Measurements from ENCODE around the gene AMMECR1L. TPM values are rescaled to one million over a fixed set of nuclear protein-coding genes. Genes with fewer than 3 reads are reported as not detected.
"Not testable (repeated sequence)": the region's sequence is repeated elsewhere in the genome, so short reads cannot be mapped to it uniquely, and the experiment has no call there.

The AMMECR1L gene
- total and polyA plus RNA-seq, 10 of the 15 experiments (the other 5 are each of a cell fraction or from before 2014, with no cell fraction given): 2.7 to 12.1 (median 8.0) TPM

DNA sequence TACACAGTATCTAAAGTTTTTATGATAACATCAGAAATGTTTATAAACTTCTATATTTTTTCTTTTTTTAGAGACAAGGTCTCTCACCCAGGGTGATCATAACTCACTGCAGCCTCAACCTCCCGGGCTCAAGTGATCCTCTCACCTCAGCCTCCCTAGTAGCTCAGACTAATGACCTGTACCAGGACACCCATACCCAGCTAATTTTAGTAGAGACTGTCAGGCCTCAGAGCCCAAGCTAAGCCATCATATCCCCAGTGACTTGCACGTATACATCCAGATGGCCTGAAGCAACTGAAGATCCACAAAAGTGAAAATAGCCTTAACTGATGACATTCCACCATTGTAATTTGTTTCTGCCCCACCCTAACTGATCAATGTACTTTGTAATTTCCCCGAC, 73.3 kb downstream of the AMMECR1L start:
- RAD21 ChIA-PET (ENCODE audit: unreplicated experiment): interaction anchor here (1.2 to 3.5 kb wide), 3 partner anchors 17 to 221 kb away, joined by 3 to 20 read pairs (median 15); no protein-coding TSS in a partner anchor
- not testable (repeated sequence) for BruUV-seq (replicated peaks)

More for the DNA sequence above, 73.3 kb downstream of the AMMECR1L start:
- H3K4me2 ChIP-seq (ENCODE audit: control insufficient read depth, insufficient read depth); H3K27ac ChIP-seq (ENCODE audit: control insufficient read depth, insufficient read depth); ATAC-seq; in situ Hi-C loops (cut with MboI); H3K9ac ChIP-seq (ENCODE audit: control insufficient read depth, insufficient read depth, low read length); H3K27me3 ChIP-seq (replicated peaks in 1 of 2; ENCODE audit: control insufficient read depth in 2 of 2, insufficient read depth in 2 of 2, low read length in 1 of 2); H3K9me3 ChIP-seq (replicated peaks; ENCODE audit: control insufficient read depth, insufficient read depth, low read length); H2AFZ ChIP-seq (ENCODE audit: control insufficient read depth, low read depth, low read length); FAIRE-seq; H4K20me1 ChIP-seq (ENCODE audit: control insufficient read depth, insufficient read depth); H3K4me3 ChIP-seq; H3K4me1 ChIP-seq (ENCODE audit: control insufficient read depth, insufficient read depth, low read length); H3K36me3 ChIP-seq (ENCODE audit: control insufficient read depth in 2 of 2, insufficient read depth in 2 of 2, low read length in 1 of 2); DNase-seq (ENCODE audit: low read depth, low spot score): not testable (repeated sequence)
- SMC1A ChIA-PET (ENCODE audit: uncharacterized antibody, unreplicated experiment): interaction anchor here (1.5 to 2.1 kb wide), 3 partner anchors 10 to 110 kb away, joined by 5 to 17 read pairs (median 7); no protein-coding TSS in a partner anchor
- CTCF ChIA-PET: interaction anchor here (1.2 to 2.3 kb wide), 3 partner anchors 17 to 162 kb away, joined by 3 to 12 read pairs (median 5); no protein-coding TSS in a partner anchor
- intact Hi-C loops (cut with micrococcal nuclease; ENCODE audit: unreplicated experiment): loop anchor here (5.0 kb wide), 1 partner anchor 45 kb away; the partner anchor contains the start of gene POLR2D
- peaks cover 35% of the 10 kb centered on the region for H3K79me2 ChIP-seq (ENCODE audit: control insufficient read depth, insufficient read depth, low read length)
- POLR2A ChIA-PET: interaction anchor here (0.9 to 2.4 kb wide), 2 partner anchors 17 to 50 kb away, joined by 3 to 15 read pairs; no protein-coding TSS in a partner anchor
- 50% methylated on average over 3 of the region's 3 CpGs for WGBS (ENCODE audit: insufficient coverage, insufficient replicate concordance, low lambda C conversion rate, missing lambda C conversion rate)

Small RNAs within 50 kb of the gene (small RNA-seq; reads per million reads assigned to genes)
- not detected for gene AC012306.1
- gene RF00017: not detected
- not detected for gene RF00019
- not detected for gene RNU6-395P

Other genes starting within 250 kb of the AMMECR1L start
- gene GPR17, start 239.8 kb downstream of the AMMECR1L start, total RNA-seq (2014; rRNA removed): not detected in 2 replicates
- gene GPR17, start 239.8 kb downstream of the AMMECR1L start, total RNA-seq (2014; rRNA removed; fragmentation: Illumina TruSeq; extraction: Trizol): not detected in 2 replicates
- gene GPR17, start 239.8 kb downstream of the AMMECR1L start, total RNA-seq (2021): not detected in 2 replicates
- not detected in 2 replicates for gene GPR17, start 239.8 kb downstream of the AMMECR1L start, polyA plus RNA-seq (2011; rRNA removed)
- gene GPR17, start 239.8 kb downstream of the AMMECR1L start, polyA plus RNA-seq (2014; fragmentation: Illumina TruSeq; extraction: Trizol): not detected in 2 replicates
- not detected for gene GPR17, start 239.8 kb downstream of the AMMECR1L start, polyA plus RNA-seq (2014; fragmentation: Nextera tagmentation; extraction: Ambion mirVana)
- gene GPR17, start 239.8 kb downstream of the AMMECR1L start, polyA plus RNA-seq (2014; rRNA removed): not detected in 2 replicates
- gene GPR17, start 239.8 kb downstream of the AMMECR1L start, polyA plus RNA-seq (2016; fragmentation: Nextera tagmentation; extraction: Ambion mirVana): not detected
- 0.06 and 0.11 TPM in 2 replicates for gene LIMS2, start 210.4 kb downstream of the AMMECR1L start, total RNA-seq (2014; rRNA removed)
- 0.13 TPM in 1 of 2 replicates, not detected in the other for gene LIMS2, start 210.4 kb downstream of the AMMECR1L start, total RNA-seq (2014; rRNA removed; fragmentation: Illumina TruSeq; extraction: Trizol)
- 0.51 and 0.74 TPM in 2 replicates for gene LIMS2, start 210.4 kb downstream of the AMMECR1L start, total RNA-seq (2021)
- gene LIMS2, start 210.4 kb downstream of the AMMECR1L start, polyA plus RNA-seq (2011; rRNA removed): not detected in 2 replicates
- 0.19 TPM in 1 of 2 replicates, not detected in the other for gene LIMS2, start 210.4 kb downstream of the AMMECR1L start, polyA plus RNA-seq (2014; fragmentation: Illumina TruSeq; extraction: Trizol)
- under 1 TPM in 1 of 2 experiments, not detected in 1; 0.07 TPM for gene LIMS2, start 210.4 kb downstream of the AMMECR1L start, polyA plus RNA-seq (2014; fragmentation: Nextera tagmentation; extraction: Ambion mirVana)
- 0.58 and 0.81 TPM in 2 replicates for gene LIMS2, start 210.4 kb downstream of the AMMECR1L start, polyA plus RNA-seq (2014; rRNA removed)
- gene LIMS2, start 210.4 kb downstream of the AMMECR1L start, polyA plus RNA-seq (2016; fragmentation: Nextera tagmentation; extraction: Ambion mirVana): under 1 TPM; 0.14 to 0.19 TPM
- gene SFT2D3, start 184.5 kb downstream of the AMMECR1L start, total RNA-seq (2014; rRNA removed): 8.4 and 9.3 TPM in 2 replicates
- 5.4 and 5.5 TPM in 2 replicates for gene SFT2D3, start 184.5 kb downstream of the AMMECR1L start, total RNA-seq (2014; rRNA removed; fragmentation: Illumina TruSeq; extraction: Trizol)
- 6.2 and 6.5 TPM in 2 replicates for gene SFT2D3, start 184.5 kb downstream of the AMMECR1L start, total RNA-seq (2021)
- gene SFT2D3, start 184.5 kb downstream of the AMMECR1L start, polyA plus RNA-seq (2011; rRNA removed): 4.2 and 5.9 TPM in 2 replicates
- 6.6 and 7.4 TPM in 2 replicates for gene SFT2D3, start 184.5 kb downstream of the AMMECR1L start, polyA plus RNA-seq (2014; fragmentation: Illumina TruSeq; extraction: Trizol)
- gene SFT2D3, start 184.5 kb downstream of the AMMECR1L start, polyA plus RNA-seq (2014; fragmentation: Nextera tagmentation; extraction: Ambion mirVana): not detected
- 6.6 and 6.8 TPM in 2 replicates for gene SFT2D3, start 184.5 kb downstream of the AMMECR1L start, polyA plus RNA-seq (2014; rRNA removed)
- gene SFT2D3, start 184.5 kb downstream of the AMMECR1L start, polyA plus RNA-seq (2016; fragmentation: Nextera tagmentation; extraction: Ambion mirVana): not detected
- 34.0 and 36.8 TPM in 2 replicates for gene WDR33, start 74.8 kb downstream of the AMMECR1L start, total RNA-seq (2014; rRNA removed)
- 34.9 and 35.5 TPM in 2 replicates for gene WDR33, start 74.8 kb downstream of the AMMECR1L start, total RNA-seq (2014; rRNA removed; fragmentation: Illumina TruSeq; extraction: Trizol)
- gene WDR33, start 74.8 kb downstream of the AMMECR1L start, total RNA-seq (2021): 53.2 and 61.2 TPM in 2 replicates
- gene WDR33, start 74.8 kb downstream of the AMMECR1L start, polyA plus RNA-seq (2011; rRNA removed): 63.8 and 88.4 TPM in 2 replicates
- 38.2 and 42.4 TPM in 2 replicates for gene WDR33, start 74.8 kb downstream of the AMMECR1L start, polyA plus RNA-seq (2014; fragmentation: Illumina TruSeq; extraction: Trizol)
- gene WDR33, start 74.8 kb downstream of the AMMECR1L start, polyA plus RNA-seq (2014; fragmentation: Nextera tagmentation; extraction: Ambion mirVana): 10 to 100 TPM; 31.9 to 53.0 TPM
- gene WDR33, start 74.8 kb downstream of the AMMECR1L start, polyA plus RNA-seq (2014; rRNA removed): 29.2 and 30.8 TPM in 2 replicates
- 10 to 100 TPM; 60.3 to 73.8 TPM for gene WDR33, start 74.8 kb downstream of the AMMECR1L start, polyA plus RNA-seq (2016; fragmentation: Nextera tagmentation; extraction: Ambion mirVana)
- gene POLR2D, start 27.8 kb downstream of the AMMECR1L start, total RNA-seq (2014; rRNA removed): 26.4 and 26.6 TPM in 2 replicates
- gene POLR2D, start 27.8 kb downstream of the AMMECR1L start, total RNA-seq (2014; rRNA removed; fragmentation: Illumina TruSeq; extraction: Trizol): 27.2 and 27.5 TPM in 2 replicates
- gene POLR2D, start 27.8 kb downstream of the AMMECR1L start, total RNA-seq (2021): 47.8 and 49.5 TPM in 2 replicates
- 30.4 and 32.0 TPM in 2 replicates for gene POLR2D, start 27.8 kb downstream of the AMMECR1L start, polyA plus RNA-seq (2011; rRNA removed)
- gene POLR2D, start 27.8 kb downstream of the AMMECR1L start, polyA plus RNA-seq (2014; fragmentation: Illumina TruSeq; extraction: Trizol): 53.7 and 61.9 TPM in 2 replicates
- gene POLR2D, start 27.8 kb downstream of the AMMECR1L start, polyA plus RNA-seq (2014; fragmentation: Nextera tagmentation; extraction: Ambion mirVana): 10 to 100 TPM; 27.2 to 31.8 TPM
- gene POLR2D, start 27.8 kb downstream of the AMMECR1L start, polyA plus RNA-seq (2014; rRNA removed): 29.5 and 32.1 TPM in 2 replicates
- 10 to 100 TPM; 73.9 to 84.8 TPM for gene POLR2D, start 27.8 kb downstream of the AMMECR1L start, polyA plus RNA-seq (2016; fragmentation: Nextera tagmentation; extraction: Ambion mirVana)
- 4.4 and 5.6 TPM in 2 replicates for gene SAP130, start 142.1 kb upstream of the AMMECR1L start, total RNA-seq (2014; rRNA removed)
- 5.7 and 6.1 TPM in 2 replicates for gene SAP130, start 142.1 kb upstream of the AMMECR1L start, total RNA-seq (2014; rRNA removed; fragmentation: Illumina TruSeq; extraction: Trizol)
- gene SAP130, start 142.1 kb upstream of the AMMECR1L start, total RNA-seq (2021): 26.2 and 26.9 TPM in 2 replicates
- gene SAP130, start 142.1 kb upstream of the AMMECR1L start, polyA plus RNA-seq (2011; rRNA removed): 3.0 and 12.5 TPM in 2 replicates
- gene SAP130, start 142.1 kb upstream of the AMMECR1L start, polyA plus RNA-seq (2014; fragmentation: Illumina TruSeq; extraction: Trizol): 16.8 and 20.5 TPM in 2 replicates
- 1 to 10 TPM; 5.0 to 6.8 TPM for gene SAP130, start 142.1 kb upstream of the AMMECR1L start, polyA plus RNA-seq (2014; fragmentation: Nextera tagmentation; extraction: Ambion mirVana)
- 7.3 and 9.7 TPM in 2 replicates for gene SAP130, start 142.1 kb upstream of the AMMECR1L start, polyA plus RNA-seq (2014; rRNA removed)
- 10 to 100 TPM; 15.8 to 17.9 TPM for gene SAP130, start 142.1 kb upstream of the AMMECR1L start, polyA plus RNA-seq (2016; fragmentation: Nextera tagmentation; extraction: Ambion mirVana)
- 43.9 and 49.3 TPM in 2 replicates for gene UGGT1, start 205.2 kb upstream of the AMMECR1L start, total RNA-seq (2014; rRNA removed)
- gene UGGT1, start 205.2 kb upstream of the AMMECR1L start, total RNA-seq (2014; rRNA removed; fragmentation: Illumina TruSeq; extraction: Trizol): 45.7 and 47.2 TPM in 2 replicates
- gene UGGT1, start 205.2 kb upstream of the AMMECR1L start, total RNA-seq (2021): 46.7 and 49.8 TPM in 2 replicates
- gene UGGT1, start 205.2 kb upstream of the AMMECR1L start, polyA plus RNA-seq (2011; rRNA removed): 25.9 and 28.4 TPM in 2 replicates
- 36.1 and 38.4 TPM in 2 replicates for gene UGGT1, start 205.2 kb upstream of the AMMECR1L start, polyA plus RNA-seq (2014; fragmentation: Illumina TruSeq; extraction: Trizol)
- 1 to 10 TPM; 4.1 to 5.9 TPM for gene UGGT1, start 205.2 kb upstream of the AMMECR1L start, polyA plus RNA-seq (2014; fragmentation: Nextera tagmentation; extraction: Ambion mirVana)
- 26.8 and 31.0 TPM in 2 replicates for gene UGGT1, start 205.2 kb upstream of the AMMECR1L start, polyA plus RNA-seq (2014; rRNA removed)
- gene UGGT1, start 205.2 kb upstream of the AMMECR1L start, polyA plus RNA-seq (2016; fragmentation: Nextera tagmentation; extraction: Ambion mirVana): 10 to 100 TPM; 21.0 to 23.5 TPM